Esophagus squamous epithelium (tissue), 4 donors: ENCODE measurements around the gene CYP21A2.
"Not testable (repeated sequence)": the region's sequence is repeated elsewhere in the genome, so short reads cannot be mapped to it uniquely, and the experiment has no call there.

Experiments
- CTCF ChIP-seq, 6 experiments: fragments of 450-650 bp in 4 of 6; fragments of 200-600 bp in 2 of 6; sonication (generic) in 2 of 6; IDR thresholded peaks; one replicate each; pipeline ENCODE4 v1.5.1; 2016 to 2019; ENCODE audit warnings: antibody characterized with exemption in 6 of 6, mild to moderate bottlenecking in 4 of 6, moderate library complexity in 4 of 6
- POLR2A ChIP-seq, 4 donors: fragments of 450-650 bp; IDR thresholded peaks; one replicate each; pipeline ENCODE4 v1.6.1; 2017; ENCODE audit warnings: antibody characterized with exemption in 4 of 4, mild to moderate bottlenecking in 4 of 4, moderate library complexity in 3 of 4

- TF ChIP-seq CTCF, POLR2A (IDR thresholded peaks at IDR 0.05): not testable (repeated sequence)
Measured at GRCh38 chr6:32029553-32029952, 8.7 kb upstream of the CYP21A2 start.
